Neural cell (in vitro differentiated cells): Measurements from ENCODE around the gene GPR141. TPM values are rescaled to one million over a fixed set of nuclear protein-coding genes. Genes with fewer than 3 reads are reported as not detected.

Experiments
- H2AFZ ChIP-seq: fragments of 200-600, 300-800 bp; sonication (generic), shearing (Covaris generic); 2 replicates; pipeline ENCODE4 v1.6.0; 2014; ENCODE audit warnings: low read depth, mild to moderate bottlenecking, antibody characterized with exemption, low read length, moderate library complexity
- H3F3A ChIP-seq: fragments of 200-600 bp; shearing (Covaris generic); 2 replicates; pipeline ENCODE4 v1.6.1; 2016; ENCODE audit warnings: mild to moderate bottlenecking, moderate library complexity, mixed read lengths, antibody characterized with exemption, low read length; ENCODE audit not compliant: insufficient read depth, poor library complexity, severe bottlenecking
- H3K27ac ChIP-seq: fragments of 200-600, 300-800 bp; sonication (generic), shearing (Covaris generic); 2 replicates; pipeline ENCODE4 v1.5.1; 2014; ENCODE audit warnings: mild to moderate bottlenecking, low read length, moderate library complexity
- H3K27me3 ChIP-seq: fragments of 300-800, 200-600 bp; sonication (generic), shearing (Covaris generic); 2 replicates; pipeline ENCODE4 v1.6.0; 2014; ENCODE audit warnings: mild to moderate bottlenecking, low read depth, low read length, moderate library complexity; ENCODE audit not compliant: insufficient read depth
- H3K36me3 ChIP-seq: fragments of 300-800, 200-600 bp; sonication (generic), shearing (Covaris generic); 2 replicates; pipeline ENCODE4 v1.5.1; 2014; ENCODE audit warnings: mild to moderate bottlenecking, antibody characterized with exemption, low read length, moderate library complexity; ENCODE audit not compliant: insufficient read depth
- H3K4me2 ChIP-seq: fragments of 300-800, 200-600 bp; sonication (generic), shearing (Covaris generic); 2 replicates; pipeline ENCODE4 v1.6.0; 2014; ENCODE audit warnings: mild to moderate bottlenecking, low read length
- H3K4me3 ChIP-seq: fragments of 300-800, 200-600 bp; sonication (generic), shearing (Covaris generic); 2 replicates; pipeline ENCODE4 v1.5.1; 2014; ENCODE audit warnings: mild to moderate bottlenecking, low read length, moderate library complexity
- H3K79me2 ChIP-seq: fragments of 200-600 bp; shearing (Covaris generic); replicated peaks from 2 replicates; pipeline ENCODE4 v1.6.0; 2014; ENCODE audit warnings: mild to moderate bottlenecking, low read length, moderate library complexity; ENCODE audit not compliant: insufficient read depth
- H3K9ac ChIP-seq: fragments of 300-800, 200-600 bp; sonication (generic), shearing (Covaris generic); 2 replicates; pipeline ENCODE4 v1.6.1; 2016; ENCODE audit warnings: mild to moderate bottlenecking, low read length, mixed read lengths
- H3K9me2 ChIP-seq: fragments of 200-600 bp; shearing (Covaris generic); 2 replicates; pipeline ENCODE4 v1.6.1; 2016; ENCODE audit warnings: mild to moderate bottlenecking, low read length, mixed read lengths; ENCODE audit not compliant: insufficient read depth
- H3K9me3 ChIP-seq: fragments of 200-600, 300-800 bp; sonication (generic), shearing (Covaris generic); 2 replicates; pipeline ENCODE4 v1.6.1; 2016; ENCODE audit warnings: mild to moderate bottlenecking, mixed run types, low read length, moderate library complexity, mixed read lengths
- H4K20me1 ChIP-seq: fragments of 200-600 bp; shearing (Covaris generic); 2 replicates; pipeline ENCODE4 v1.6.1; 2016; ENCODE audit warnings: mild to moderate bottlenecking, mixed run types; ENCODE audit not compliant: insufficient read depth
- CTCF ChIP-seq: fragments of 450-650 bp; IDR thresholded peaks from 2 replicates; pipeline ENCODE4 v1.5.1; 2014; ENCODE audit warnings: antibody characterized with exemption, mild to moderate bottlenecking, moderate library complexity; ENCODE audit not compliant: poor library complexity, severe bottlenecking
- EP300 ChIP-seq: fragments of 450-650 bp; conservative IDR thresholded peaks from 2 replicates; pipeline ENCODE4 v1.6.1; 2014; ENCODE audit warnings: antibody characterized with exemption, mild to moderate bottlenecking, moderate library complexity; ENCODE audit not compliant: poor library complexity, severe bottlenecking
- EZH2 ChIP-seq: fragments of 200-600, 300-800 bp; shearing (Covaris generic), sonication (generic); IDR thresholded peaks from 2 replicates; pipeline ENCODE4 v1.6.1; 2014; ENCODE audit warnings: antibody characterized with exemption, low read length, borderline replicate concordance, mild to moderate bottlenecking; ENCODE audit not compliant: insufficient read depth, poor library complexity, severe bottlenecking
- MXI1 ChIP-seq: fragments of 450-650 bp; conservative IDR thresholded peaks from 2 replicates; pipeline ENCODE4 v1.6.1; 2014; ENCODE audit warnings: antibody characterized with exemption, mild to moderate bottlenecking; ENCODE audit not compliant: poor library complexity, severe bottlenecking
- POLR2AphosphoS5 ChIP-seq: IDR thresholded peaks from 2 replicates; pipeline ENCODE4 v1.6.1; 2012
- RAD21 ChIP-seq: fragments of 450-650 bp; conservative IDR thresholded peaks from 2 replicates; pipeline ENCODE4 v1.6.1; 2014; ENCODE audit warnings: antibody characterized with exemption, mild to moderate bottlenecking, moderate library complexity
- REST ChIP-seq: IDR thresholded peaks from 2 replicates; pipeline ENCODE4 v1.6.1; 2012; ENCODE audit warnings: borderline replicate concordance
- SMC3 ChIP-seq: fragments of 450-650 bp; conservative IDR thresholded peaks from 2 replicates; pipeline ENCODE4 v1.6.1; 2014; ENCODE audit warnings: antibody characterized with exemption, mild to moderate bottlenecking, moderate library complexity; ENCODE audit not compliant: poor library complexity
- TAF1 ChIP-seq: IDR thresholded peaks from 2 replicates; pipeline ENCODE4 v1.6.1; 2012; ENCODE audit warnings: low read depth
- polyA plus RNA-seq: library from polyadenylated mRNA; depleted of rRNA; stranded (reverse); fragments of >200 nt; gene quantifications from 2 replicates; pipeline ENCODE4 v1.2.3, GENCODE V29; 2014

The GPR141 gene
- polyA plus RNA-seq, 1 donor from 2014 or later = not detected

- Histone ChIP-seq H3K9me2 (no peaks in the 10 kb centered on the region), H3K79me2 (no peaks in the 10 kb centered on the region), H3K9ac (no peak overlapping the region), H2AFZ (no peak overlapping the region), H3K9me3 (no peaks in the 10 kb centered on the region), H3F3A (no peaks in the 10 kb centered on the region), H4K20me1 (no peaks in the 10 kb centered on the region), H3K4me2 (no peak overlapping the region), H3K27me3 (no peaks in the 10 kb centered on the region), H3K36me3 (no peaks in the 10 kb centered on the region), H3K27ac (no peak overlapping the region), H3K4me3 (no peak overlapping the region)
- TF ChIP-seq EP300 = no peak
- no peak for TF ChIP-seq EZH2
- TF ChIP-seq CTCF = no peak
- no peak for TF ChIP-seq SMC3
- no peak for TF ChIP-seq TAF1
- TF ChIP-seq MXI1 = no peak
- TF ChIP-seq POLR2AphosphoS5 = no peak
- no peak for TF ChIP-seq REST
- TF ChIP-seq RAD21 = no peak
These were observed 24.4 kb downstream of the GPR141 start for GRCh38 chr7:37707754-37708485.

GRCh38 chr7:37709631-37710509 is 26.3 kb downstream of the GPR141 start:
- H3K4me2 ChIP-seq = no peak overlapping the region
- H2AFZ ChIP-seq = no peak overlapping the region
- TF ChIP-seq MXI1 (no peak), SMC3 (no peak), EZH2 (no peak), RAD21 (no peak), REST (no peak), EP300 (no peak)
- H3K27me3 ChIP-seq = no peaks in the 10 kb centered on the region
- H3K9ac ChIP-seq = no peak overlapping the region
- H3K79me2 ChIP-seq = no peaks in the 10 kb centered on the region
- no peaks in the 10 kb centered on the region for H4K20me1 ChIP-seq
- no peaks in the 10 kb centered on the region for H3K36me3 ChIP-seq
- no peak overlapping the region for H3K4me3 ChIP-seq
- H3K9me2 ChIP-seq = no peaks in the 10 kb centered on the region
- no peak overlapping the region for H3K27ac ChIP-seq
- H3F3A ChIP-seq = no peaks in the 10 kb centered on the region
- H3K9me3 ChIP-seq = no peaks in the 10 kb centered on the region
